ENCODE data around the gene CHRDL1. TPM values are rescaled to one million over a fixed set of nuclear protein-coding genes. Genes with fewer than 3 reads are reported as not detected.

CHRDL1 gene
- total RNA-seq, 1 donor from 2014 or later: 6.9 TPM

- Mint-ChIP-seq H3K27me3 (ENCODE audit: low read depth) (peaks cover 3% of the 10 kb centered on the region), H3K4me1 (peaks cover 20% of the 10 kb centered on the region), H3K27ac (no peak overlapping the region), H3K4me3 (no peak overlapping the region), H3K9me3 (no peaks in the 10 kb centered on the region), H3K36me3 (no peaks in the 10 kb centered on the region)
- TF ChIP-seq, protein P1, sequence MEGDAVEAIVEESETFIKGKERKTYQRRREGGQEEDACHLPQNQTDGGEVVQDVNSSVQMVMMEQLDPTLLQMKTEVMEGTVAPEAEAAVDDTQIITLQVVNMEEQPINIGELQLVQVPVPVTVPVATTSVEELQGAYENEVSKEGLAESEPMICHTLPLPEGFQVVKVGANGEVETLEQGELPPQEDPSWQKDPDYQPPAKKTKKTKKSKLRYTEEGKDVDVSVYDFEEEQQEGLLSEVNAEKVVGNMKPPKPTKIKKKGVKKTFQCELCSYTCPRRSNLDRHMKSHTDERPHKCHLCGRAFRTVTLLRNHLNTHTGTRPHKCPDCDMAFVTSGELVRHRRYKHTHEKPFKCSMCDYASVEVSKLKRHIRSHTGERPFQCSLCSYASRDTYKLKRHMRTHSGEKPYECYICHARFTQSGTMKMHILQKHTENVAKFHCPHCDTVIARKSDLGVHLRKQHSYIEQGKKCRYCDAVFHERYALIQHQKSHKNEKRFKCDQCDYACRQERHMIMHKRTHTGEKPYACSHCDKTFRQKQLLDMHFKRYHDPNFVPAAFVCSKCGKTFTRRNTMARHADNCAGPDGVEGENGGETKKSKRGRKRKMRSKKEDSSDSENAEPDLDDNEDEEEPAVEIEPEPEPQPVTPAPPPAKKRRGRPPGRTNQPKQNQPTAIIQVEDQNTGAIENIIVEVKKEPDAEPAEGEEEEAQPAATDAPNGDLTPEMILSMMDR (IDR thresholded peaks at IDR 0.05; ENCODE audit: unreplicated experiment): no peak
- no peak for DNase-seq (ENCODE audit: low spot score in 2 of 2, unreplicated experiment in 2 of 2)
These were observed 51.8 kb downstream of the CHRDL1 start for GRCh38 chrX:110743679-110744340.

GRCh38 chrX:110741213-110741796, 54.3 kb downstream of the CHRDL1 start:
- TF ChIP-seq, protein P1 (IDR thresholded peaks at IDR 0.05; ENCODE audit: unreplicated experiment): no peak
- Mint-ChIP-seq H3K4me3 (no peak overlapping the region), H3K4me1 (peaks cover 13% of the 10 kb centered on the region), H3K27me3 (ENCODE audit: low read depth) (peaks cover 9% of the 10 kb centered on the region), H3K9me3 (peaks cover 4% of the 10 kb centered on the region), H3K27ac (no peak overlapping the region), H3K36me3 (no peaks in the 10 kb centered on the region)
- DNase-seq (ENCODE audit: low spot score in 2 of 2, unreplicated experiment in 2 of 2): no peak

DNA sequence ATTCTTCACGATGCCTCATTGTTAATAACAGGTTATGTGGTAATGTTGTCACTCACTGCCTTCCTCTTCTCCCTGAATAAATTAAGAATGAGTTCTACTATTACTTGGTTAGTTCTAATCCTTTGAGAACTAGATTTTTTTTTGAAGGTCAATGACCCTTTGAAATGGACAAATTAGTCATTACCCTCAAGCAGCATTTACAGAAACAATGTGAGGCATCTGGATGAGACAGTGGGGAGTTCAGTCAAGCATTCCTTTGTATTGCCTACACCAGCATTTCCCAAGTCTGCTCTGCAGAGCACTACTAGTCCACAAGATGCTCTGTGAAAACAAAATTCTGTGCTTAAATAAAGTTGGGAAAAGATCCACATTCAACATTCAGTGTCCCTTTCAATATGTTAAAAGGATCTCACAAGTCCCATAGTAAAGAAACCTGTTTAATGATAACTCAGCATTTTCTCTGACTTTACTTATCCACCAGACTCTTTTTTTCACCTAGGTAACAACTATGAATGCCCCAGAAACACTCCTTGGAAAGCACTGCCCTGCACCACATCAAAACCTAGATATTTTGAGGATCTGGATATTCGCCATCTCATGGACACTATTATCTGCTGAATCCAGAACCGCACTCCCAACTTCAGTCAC, 60.6 kb downstream of the CHRDL1 start:
- H3K27ac Mint-ChIP-seq: no peak overlapping the region
- H3K4me3 Mint-ChIP-seq: no peak overlapping the region
- TF ChIP-seq, protein P1 (IDR thresholded peaks at IDR 0.05; ENCODE audit: unreplicated experiment): no peak
- H3K4me1 Mint-ChIP-seq: no peaks in the 10 kb centered on the region
- H3K36me3 Mint-ChIP-seq: no peaks in the 10 kb centered on the region
- DNase-seq (ENCODE audit: low spot score in 2 of 2, unreplicated experiment in 2 of 2): no peak
- H3K27me3 Mint-ChIP-seq (ENCODE audit: low read depth): peaks cover 17% of the 10 kb centered on the region
- H3K9me3 Mint-ChIP-seq: peaks cover 4% of the 10 kb centered on the region

GRCh38 chrX:110734271-110734670, 61.3 kb downstream of the CHRDL1 start:
- H3K36me3 Mint-ChIP-seq: no peaks in the 10 kb centered on the region
- TF ChIP-seq, protein P1 (IDR thresholded peaks at IDR 0.05; ENCODE audit: unreplicated experiment): no peak
- H3K4me1 Mint-ChIP-seq: no peaks in the 10 kb centered on the region
- no peak overlapping the region for H3K4me3 Mint-ChIP-seq
- peaks cover 4% of the 10 kb centered on the region for H3K9me3 Mint-ChIP-seq
- H3K27ac Mint-ChIP-seq: no peak overlapping the region
- H3K27me3 Mint-ChIP-seq (ENCODE audit: low read depth): peaks cover 17% of the 10 kb centered on the region
- DNase-seq (ENCODE audit: low spot score in 2 of 2, unreplicated experiment in 2 of 2): no peak

DNA sequence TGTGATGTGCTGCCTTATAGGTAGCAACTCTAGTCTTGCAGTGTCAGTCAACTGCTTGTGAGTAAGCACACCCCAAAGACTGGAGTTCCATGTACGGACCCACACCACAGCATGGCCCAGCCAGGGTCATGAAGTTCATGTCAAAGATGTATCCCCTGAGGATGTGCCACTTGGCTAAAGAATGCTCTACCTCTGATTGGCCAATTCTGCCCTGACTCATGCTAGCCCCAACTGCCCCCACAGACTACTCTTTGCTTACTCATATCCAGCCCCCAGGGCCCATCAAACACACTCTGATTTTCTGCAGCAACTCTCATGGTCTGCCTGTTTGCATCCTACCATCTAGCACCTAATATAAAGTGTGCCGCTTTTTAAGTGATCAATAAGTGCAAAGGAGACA, 62.5 kb downstream of the CHRDL1 start:
- no peak for DNase-seq (ENCODE audit: low spot score in 2 of 2, unreplicated experiment in 2 of 2)
- H3K4me3 Mint-ChIP-seq: no peak overlapping the region
- peaks cover 16% of the 10 kb centered on the region for H3K27me3 Mint-ChIP-seq (ENCODE audit: low read depth)
- peaks cover 3% of the 10 kb centered on the region for H3K9me3 Mint-ChIP-seq
- H3K4me1 Mint-ChIP-seq: no peaks in the 10 kb centered on the region
- H3K27ac Mint-ChIP-seq: no peak overlapping the region
- H3K36me3 Mint-ChIP-seq: no peaks in the 10 kb centered on the region
- TF ChIP-seq, protein P1 (IDR thresholded peaks at IDR 0.05; ENCODE audit: unreplicated experiment): no peak

All from mesothelial cell of epicardium (in vitro differentiated cells).